Measurements from ENCODE around the gene SNRPD3.
"Not testable (repeated sequence)": the region's sequence is repeated elsewhere in the genome, so short reads cannot be mapped to it uniquely, and the experiment has no call there.

SNRPD3 gene

DNA sequence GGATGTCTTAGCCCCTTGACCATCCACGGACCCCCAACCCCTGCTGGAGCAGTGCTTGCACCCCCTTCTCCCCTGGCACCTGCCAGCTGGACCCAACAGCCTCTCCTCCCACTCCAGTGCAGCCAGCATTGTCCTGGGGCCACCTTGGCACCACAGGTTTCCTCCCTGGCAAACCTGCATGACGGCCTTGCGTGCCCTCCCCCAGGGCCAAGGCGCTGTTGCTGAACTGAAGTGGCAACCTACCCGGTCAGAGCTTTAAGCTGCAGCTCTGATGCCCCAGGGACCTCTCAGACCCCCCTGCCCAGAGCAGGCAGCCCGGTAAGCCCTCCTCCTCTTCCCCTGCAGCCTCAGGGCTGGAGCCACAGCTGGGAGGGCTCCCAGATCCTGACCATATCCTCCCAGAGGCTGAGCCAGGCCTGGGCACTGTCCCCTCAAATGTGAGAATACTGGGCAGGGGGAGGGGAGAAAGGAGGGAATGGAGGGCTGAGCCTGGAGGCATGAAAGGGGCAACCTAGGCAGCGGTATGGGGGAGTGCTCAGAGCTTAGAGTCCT is 38.8 kb downstream of the SNRPD3 start:
- TF ChIP-seq, protein P1, sequence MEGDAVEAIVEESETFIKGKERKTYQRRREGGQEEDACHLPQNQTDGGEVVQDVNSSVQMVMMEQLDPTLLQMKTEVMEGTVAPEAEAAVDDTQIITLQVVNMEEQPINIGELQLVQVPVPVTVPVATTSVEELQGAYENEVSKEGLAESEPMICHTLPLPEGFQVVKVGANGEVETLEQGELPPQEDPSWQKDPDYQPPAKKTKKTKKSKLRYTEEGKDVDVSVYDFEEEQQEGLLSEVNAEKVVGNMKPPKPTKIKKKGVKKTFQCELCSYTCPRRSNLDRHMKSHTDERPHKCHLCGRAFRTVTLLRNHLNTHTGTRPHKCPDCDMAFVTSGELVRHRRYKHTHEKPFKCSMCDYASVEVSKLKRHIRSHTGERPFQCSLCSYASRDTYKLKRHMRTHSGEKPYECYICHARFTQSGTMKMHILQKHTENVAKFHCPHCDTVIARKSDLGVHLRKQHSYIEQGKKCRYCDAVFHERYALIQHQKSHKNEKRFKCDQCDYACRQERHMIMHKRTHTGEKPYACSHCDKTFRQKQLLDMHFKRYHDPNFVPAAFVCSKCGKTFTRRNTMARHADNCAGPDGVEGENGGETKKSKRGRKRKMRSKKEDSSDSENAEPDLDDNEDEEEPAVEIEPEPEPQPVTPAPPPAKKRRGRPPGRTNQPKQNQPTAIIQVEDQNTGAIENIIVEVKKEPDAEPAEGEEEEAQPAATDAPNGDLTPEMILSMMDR (IDR thresholded peaks at IDR 0.05; ENCODE audit: low read depth, low read length) = no peak
- H3K4me3 ChIP-seq (ENCODE audit: low read depth, low read length) = no peak overlapping the region
- DNase-seq (ENCODE audit: low read depth, low spot score) = no peak
- in situ Hi-C loops (cut with HindIII; ENCODE audit: low sequenced_read_pairs) = no loop called here

DNA sequence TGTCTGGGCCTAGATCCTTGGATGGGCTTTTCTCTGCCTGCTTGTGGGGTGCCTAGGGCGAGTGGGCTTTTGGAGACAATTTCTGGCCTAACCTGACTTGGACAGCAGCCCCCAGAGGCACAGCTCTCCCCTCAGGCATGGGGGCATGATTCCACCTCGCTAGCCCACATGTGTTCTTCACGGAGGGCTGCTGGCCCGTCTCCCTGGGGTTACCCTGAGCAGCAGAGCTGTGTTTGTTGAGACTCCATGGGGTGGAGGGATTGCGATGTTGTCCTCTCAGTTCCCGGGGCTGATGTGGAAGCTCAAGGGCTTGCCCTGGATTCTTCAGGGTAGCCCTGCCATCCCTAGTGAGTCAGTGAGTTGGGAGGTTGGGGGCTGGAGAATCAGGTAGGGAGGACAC is 39.4 kb downstream of the SNRPD3 start:
- in situ Hi-C loops (cut with HindIII; ENCODE audit: low sequenced_read_pairs) = no loop called here
- no peak for DNase-seq (ENCODE audit: low read depth, low spot score)
- TF ChIP-seq, protein P1 (IDR thresholded peaks at IDR 0.05; ENCODE audit: low read depth, low read length) = no peak
- no peak overlapping the region for H3K4me3 ChIP-seq (ENCODE audit: low read depth, low read length)

DNA sequence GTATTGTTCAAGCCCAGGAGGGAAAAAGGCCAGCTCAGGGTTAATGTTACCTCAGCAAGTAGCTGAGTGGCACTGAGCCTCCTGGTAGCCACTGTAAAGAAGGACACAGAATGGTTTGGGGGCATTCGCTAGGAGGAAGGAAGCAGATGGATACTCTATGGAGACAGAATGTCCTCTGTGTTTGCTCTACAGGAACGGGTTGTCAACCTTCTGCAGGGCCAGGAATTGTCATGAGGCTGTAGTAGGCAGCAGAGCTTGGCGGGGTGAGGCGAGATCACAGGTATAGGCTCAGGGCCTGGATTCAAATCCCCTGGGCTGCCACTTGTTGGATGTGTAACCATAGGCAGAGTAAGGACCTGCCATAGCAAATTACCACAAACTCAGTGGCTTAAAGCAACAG is 40.1 kb downstream of the SNRPD3 start:
- in situ Hi-C loops (cut with HindIII; ENCODE audit: low sequenced_read_pairs) = no loop called here
- DNase-seq (ENCODE audit: low read depth, low spot score) = no peak
- H3K4me3 ChIP-seq (ENCODE audit: low read depth, low read length) = no peak overlapping the region
- TF ChIP-seq, protein P1 (IDR thresholded peaks at IDR 0.05; ENCODE audit: low read depth, low read length) = no peak

DNA sequence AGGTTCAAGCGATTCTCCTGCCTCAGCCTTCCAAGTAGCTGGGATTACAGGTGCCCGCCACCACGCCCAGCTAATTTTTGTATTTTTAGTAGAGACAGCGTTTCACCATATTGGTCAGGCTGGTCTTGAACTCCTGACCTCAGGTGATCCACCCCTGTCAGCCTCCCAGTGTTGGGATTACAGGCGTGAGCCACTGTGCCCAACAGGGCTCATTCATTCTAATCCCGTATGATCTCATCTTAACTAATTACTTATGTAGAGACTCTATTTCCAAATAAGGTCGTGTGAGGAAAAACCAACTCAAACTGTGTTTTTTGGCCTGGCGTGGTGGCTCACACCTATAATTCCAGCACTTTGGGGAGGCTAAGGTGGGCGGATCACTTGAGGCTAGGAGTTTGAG is 41.3 kb downstream of the SNRPD3 start:
- H3K4me3 ChIP-seq (ENCODE audit: low read depth, low read length); DNase-seq (ENCODE audit: low read depth, low spot score); in situ Hi-C loops (cut with HindIII; ENCODE audit: low sequenced_read_pairs): not testable (repeated sequence)

DNA sequence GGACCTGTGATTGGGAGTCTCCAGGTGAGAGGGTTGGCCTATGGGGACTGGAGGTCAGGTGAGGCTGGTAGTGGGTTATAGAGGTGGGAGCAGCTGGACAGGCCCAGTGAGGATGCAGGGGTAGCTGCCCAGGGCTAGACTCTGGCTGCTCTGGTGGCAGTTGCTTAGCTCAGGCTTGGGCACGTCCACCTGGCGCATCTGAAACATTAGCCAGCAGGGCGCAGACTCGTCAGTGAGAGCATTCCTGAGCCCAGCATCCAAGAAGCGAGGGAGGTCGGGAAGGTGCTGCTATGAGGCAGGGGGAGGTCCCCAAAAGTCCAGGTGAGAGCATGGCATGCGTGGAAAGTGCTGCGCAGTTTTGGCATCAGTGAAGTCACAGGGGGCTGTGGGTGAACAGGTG is 43.7 kb downstream of the SNRPD3 start:
- no peak overlapping the region for H3K4me3 ChIP-seq (ENCODE audit: low read depth, low read length)
- in situ Hi-C loops (cut with HindIII; ENCODE audit: low sequenced_read_pairs) = no loop called here
- TF ChIP-seq, protein P1 (IDR thresholded peaks at IDR 0.05; ENCODE audit: low read depth, low read length) = no peak
- no peak for DNase-seq (ENCODE audit: low read depth, low spot score)

DNA sequence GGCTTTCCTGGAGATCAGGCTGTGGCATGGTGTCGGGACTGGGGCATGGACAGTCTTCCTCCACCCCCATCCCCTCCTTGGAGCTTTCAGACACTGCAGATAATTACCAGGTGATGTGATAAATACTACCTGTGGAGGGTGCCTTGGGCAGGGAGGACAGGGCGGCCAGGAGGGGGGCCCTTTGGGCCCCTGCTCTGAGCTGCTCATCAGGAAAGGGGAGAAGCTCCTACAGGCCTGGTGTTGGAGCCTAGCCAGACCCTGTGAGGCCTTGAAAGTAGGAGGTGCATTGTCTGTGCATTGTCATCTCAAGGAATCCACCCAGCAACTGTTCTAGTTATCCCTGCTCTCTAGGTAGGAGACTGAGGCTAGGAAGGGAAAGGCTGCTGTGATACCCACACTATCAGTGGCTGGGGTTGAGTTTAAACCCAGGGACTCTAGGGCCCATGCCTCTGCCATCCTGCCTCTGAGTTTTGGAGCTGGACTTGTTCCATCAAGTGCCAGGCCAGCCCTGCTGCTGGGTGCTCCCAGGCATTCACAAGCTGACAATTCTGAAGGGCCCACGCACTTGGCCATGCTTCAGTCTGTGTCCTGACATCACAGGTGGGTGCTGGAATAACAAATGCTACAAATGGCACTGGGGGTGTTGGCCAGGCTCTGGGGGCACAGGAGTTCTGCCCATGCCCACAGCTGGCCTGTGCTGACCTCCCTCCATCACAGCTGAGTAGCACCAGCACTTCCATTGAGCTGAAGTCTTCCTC is 44.3 kb downstream of the SNRPD3 start:
- H3K4me3 ChIP-seq (ENCODE audit: low read depth, low read length); in situ Hi-C loops (cut with HindIII; ENCODE audit: low sequenced_read_pairs): not testable (repeated sequence)
- DNase-seq (ENCODE audit: low read depth, low spot score) = peak; percentile 14

DNA sequence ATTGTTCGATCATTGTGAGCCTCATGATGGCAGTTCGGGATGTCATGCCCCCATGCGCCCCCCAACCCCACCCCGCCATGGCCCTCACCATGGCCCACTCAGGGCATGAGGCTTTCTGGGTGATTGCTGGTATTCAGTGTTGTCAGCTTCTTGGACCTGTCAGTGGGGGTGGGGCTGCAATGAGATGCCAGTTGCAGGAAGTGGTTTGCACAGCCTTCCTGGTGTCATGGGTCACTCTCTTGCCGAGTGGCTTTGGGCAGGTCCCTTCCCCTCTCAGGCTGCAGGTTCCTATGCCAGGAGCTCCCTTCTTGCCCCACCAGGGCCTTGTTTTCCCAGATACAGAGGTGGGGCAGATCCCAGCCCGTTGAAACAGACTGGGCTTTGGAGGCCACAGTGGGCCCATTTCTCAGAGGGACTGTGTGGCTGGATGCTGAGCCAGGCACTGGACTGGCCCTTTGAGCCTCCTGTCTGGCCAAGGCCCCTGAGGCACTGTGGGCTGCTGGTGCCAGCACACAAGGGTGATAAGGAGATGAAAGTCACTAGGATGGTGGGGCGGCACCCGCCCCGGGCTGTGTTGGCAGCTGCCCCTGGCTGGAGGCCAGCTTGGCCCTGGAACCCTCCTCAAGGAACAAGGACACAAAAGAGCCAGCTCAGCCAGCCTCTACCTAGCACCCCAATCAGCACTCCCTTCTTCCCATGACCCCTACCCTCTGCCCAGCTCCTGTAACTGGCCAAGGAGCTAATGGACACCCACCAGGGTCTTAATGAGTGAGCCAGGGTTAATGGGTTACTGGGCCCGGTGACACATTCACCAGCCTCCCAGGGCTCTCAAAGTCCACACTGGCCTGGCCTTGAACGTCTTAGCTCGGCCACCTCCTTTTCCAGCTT is 45.7 kb downstream of the SNRPD3 start:
- TF ChIP-seq, protein P1 (IDR thresholded peaks at IDR 0.05; ENCODE audit: low read depth, low read length) = no peak
- H3K4me3 ChIP-seq (ENCODE audit: low read depth, low read length) = no peak overlapping the region
- in situ Hi-C loops (cut with HindIII; ENCODE audit: low sequenced_read_pairs) = no loop called here
- no peak for DNase-seq (ENCODE audit: low read depth, low spot score)

DNA sequence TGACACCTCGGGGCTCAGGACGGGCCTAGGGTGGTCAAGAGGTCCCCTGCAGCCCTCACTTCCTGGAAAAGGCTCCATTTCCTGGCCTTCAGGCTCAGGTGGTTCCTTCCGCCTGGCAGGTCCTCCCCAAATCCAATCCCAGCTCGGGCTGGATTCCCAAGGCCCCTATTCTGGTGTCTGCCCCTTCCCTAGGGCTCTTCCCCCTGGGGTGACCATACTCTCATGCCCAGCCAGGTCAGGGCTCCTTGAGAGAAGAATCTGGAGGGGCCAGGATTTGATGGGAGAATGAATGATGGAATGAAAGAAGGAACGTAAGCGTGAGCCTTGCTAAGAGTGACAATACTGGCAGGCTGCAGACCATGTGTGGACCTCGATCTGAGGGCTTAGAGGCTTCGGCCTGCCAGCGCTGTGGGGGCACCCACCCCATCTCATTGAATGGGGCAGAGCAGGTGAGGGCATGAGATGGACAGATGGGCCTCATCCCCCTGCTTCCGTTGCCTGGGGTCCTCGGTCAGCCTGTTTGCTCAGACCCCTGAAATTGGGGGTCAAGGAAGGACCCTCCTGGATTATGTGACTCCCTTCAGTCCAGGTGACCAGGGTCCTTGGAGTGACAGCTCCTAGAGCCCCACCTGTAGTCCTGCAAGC is 46.4 kb downstream of the SNRPD3 start:
- DNase-seq (ENCODE audit: low read depth, low spot score) = not testable (repeated sequence)

DNA sequence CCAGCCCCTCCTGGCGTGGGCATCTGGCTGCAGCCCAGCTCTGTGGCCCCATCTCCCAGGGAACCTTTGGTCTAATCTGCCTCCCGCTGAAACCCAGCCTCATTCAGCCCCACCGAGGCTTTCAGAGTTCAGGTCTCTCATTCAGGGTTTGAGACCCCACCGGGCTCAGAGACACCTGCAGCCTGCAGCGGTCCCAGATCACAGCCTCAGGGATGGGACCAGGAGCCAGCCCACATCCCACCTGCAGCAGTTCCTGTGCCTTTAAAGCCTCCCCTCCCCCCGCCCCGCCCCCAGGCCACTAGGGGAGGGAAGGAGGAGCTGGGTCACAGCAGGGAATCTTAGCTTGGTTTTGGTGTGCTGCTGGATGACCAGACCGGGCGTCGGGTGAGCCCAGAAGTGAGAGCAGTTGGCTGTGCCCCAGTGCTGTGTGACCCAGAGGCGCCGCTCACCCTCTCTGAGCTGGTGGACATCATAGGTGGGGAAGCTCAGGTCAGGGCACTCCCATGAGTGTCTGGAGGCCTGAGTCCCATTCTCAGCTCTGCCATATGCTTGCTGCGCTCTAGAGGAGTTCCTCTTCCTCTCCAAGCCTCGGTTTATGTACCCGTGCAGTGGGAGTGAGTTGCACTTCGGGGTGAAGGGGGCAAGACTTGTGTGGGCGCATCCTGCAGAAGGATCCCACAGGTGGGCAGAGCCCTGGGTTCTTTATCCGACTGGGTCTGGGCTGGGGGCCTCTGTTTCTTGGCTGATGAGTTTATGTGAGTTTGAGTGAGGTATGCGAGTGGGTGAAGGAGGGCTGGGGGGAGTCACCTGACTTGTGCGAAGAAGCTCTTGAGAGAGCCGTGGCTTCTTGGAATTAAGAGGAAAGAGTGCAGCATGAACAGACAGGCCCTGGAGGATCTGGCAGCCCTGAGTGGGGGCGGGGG is 47.3 kb downstream of the SNRPD3 start, which contains the start of gene GGT1:
Gene GGT1 (plus strand): TSS at position 347 of the 923 bp plus-strand sequence. CDS start 7,889 bp downstream, outside the sequence.
- H3K4me3 ChIP-seq (ENCODE audit: low read depth, low read length); DNase-seq (ENCODE audit: low read depth, low spot score); in situ Hi-C loops (cut with HindIII; ENCODE audit: low sequenced_read_pairs): not testable (repeated sequence)

More for the DNA sequence above, 46.4 kb downstream of the SNRPD3 start:
- in situ Hi-C loops (cut with HindIII; ENCODE audit: low sequenced_read_pairs); H3K4me3 ChIP-seq (ENCODE audit: low read depth, low read length): not testable (repeated sequence)
